DND-41 (cell line): ENCODE data around the gene FAM151B.

Experiments
- ATAC-seq: fragments of 200-7000 bp; cut with Tn5 transposase; 3 replicates; pipeline ENCODE4 v1.9.1; 2021; ENCODE audit warnings: low read depth; ENCODE audit not compliant: insufficient read depth
- DNase-seq: peaks from one replicate; pipeline ENCODE4 v3.0.0-alpha.2; 2020
- H2AFZ ChIP-seq: 2 replicates; pipeline ENCODE4 v1.6.0; 2012; ENCODE audit warnings: low read depth, low read length
- H3K27ac ChIP-seq: 2 replicates; pipeline ENCODE4 v1.5.1; 2012; ENCODE audit warnings: low read length, inconsistent platforms
- H3K27me3 ChIP-seq: fragments of 200-600 bp; sonication (generic); 2 replicates; pipeline ENCODE4 v1.6.0; 2012; ENCODE audit warnings: low read length, mild to moderate bottlenecking, inconsistent platforms; ENCODE audit not compliant: insufficient read depth, poor library complexity
- H3K36me3 ChIP-seq: 2 replicates; pipeline ENCODE4 v1.5.1; 2012; ENCODE audit warnings: low read length, inconsistent platforms; ENCODE audit not compliant: insufficient read depth
- H3K4me1 ChIP-seq: 2 replicates; pipeline ENCODE4 v1.5.1; 2012; ENCODE audit warnings: mild to moderate bottlenecking, low read length; ENCODE audit not compliant: insufficient read depth
- H3K4me2 ChIP-seq: 2 replicates; pipeline ENCODE4 v1.6.0; 2012; ENCODE audit warnings: mild to moderate bottlenecking, moderate library complexity, low read length, inconsistent platforms; ENCODE audit not compliant: insufficient read depth
- H3K4me3 ChIP-seq, 2 experiments: fragments of 200-600 bp in 1 of 2; shearing (Covaris generic) in 1 of 2; 2 replicates each; pipeline ENCODE4 v1.5.1; 2012 to 2016; ENCODE audit warnings: inconsistent platforms in 2 of 2, low read length in 2 of 2, mild to moderate bottlenecking in 2 of 2, low read depth in 1 of 2, moderate library complexity in 1 of 2
- H3K79me2 ChIP-seq: 2 replicates; pipeline ENCODE4 v1.6.0; 2012; ENCODE audit warnings: low read length, inconsistent platforms; ENCODE audit not compliant: insufficient read depth
- H3K9ac ChIP-seq: 2 replicates; pipeline ENCODE4 v1.6.0; 2012; ENCODE audit warnings: low read depth, mild to moderate bottlenecking, inconsistent platforms, low read length, moderate library complexity
- H3K9me3 ChIP-seq: 2 replicates; pipeline ENCODE4 v1.5.1; 2012; ENCODE audit warnings: low read length, moderate library complexity, mild to moderate bottlenecking, inconsistent platforms; ENCODE audit not compliant: insufficient read depth, severe bottlenecking
- H4K20me1 ChIP-seq: 2 replicates; pipeline ENCODE4 v1.6.0; 2012; ENCODE audit warnings: low read length; ENCODE audit not compliant: insufficient read depth
- EZH2 ChIP-seq: IDR thresholded peaks from 3 replicates; pipeline ENCODE4 v1.6.1; 2012; ENCODE audit warnings: borderline replicate concordance, low read depth, mild to moderate bottlenecking, moderate library complexity, low read length, inconsistent platforms; ENCODE audit not compliant: severe bottlenecking
- TF ChIP-seq, protein P1 (sequence below): IDR thresholded peaks from 2 replicates; pipeline ENCODE4 v1.5.1; 2012; ENCODE audit warnings: borderline replicate concordance, low read length, moderate library complexity, mild to moderate bottlenecking; ENCODE audit not compliant: poor library complexity, severe bottlenecking; ENCODE audit errors: extremely low read depth

The FAM151B gene

DNA sequence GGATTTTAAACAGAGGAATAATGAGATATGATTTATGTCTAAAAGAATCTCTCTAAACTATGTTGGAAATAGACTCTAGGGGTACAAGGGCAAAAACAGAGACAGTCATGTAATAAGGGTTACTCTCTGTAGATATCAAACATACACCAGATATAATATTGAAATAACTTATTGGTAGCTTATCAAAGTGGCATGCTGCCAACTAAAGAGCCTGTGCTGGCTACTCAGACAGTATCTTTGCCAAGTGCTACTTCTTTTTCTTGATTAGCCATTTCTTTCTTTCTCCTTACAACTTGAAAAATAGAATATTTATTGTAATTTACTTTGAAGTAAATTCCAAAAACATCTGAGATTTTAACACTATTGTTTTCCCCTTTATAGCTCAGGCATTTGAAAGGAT is 45.2 kb upstream of the FAM151B start:
- Histone ChIP-seq H3K27me3 (no peaks in the 10 kb centered on the region), H4K20me1 (no peaks in the 10 kb centered on the region), H2AFZ (no peak overlapping the region), H3K9ac (no peak overlapping the region), H3K27ac (no peak overlapping the region), H3K79me2 (no peaks in the 10 kb centered on the region), H3K4me2 (no peak overlapping the region), H3K36me3 (peaks cover 34% of the 10 kb centered on the region; the same call in 1 of the 2 replicates), H3K9me3 (no peaks in the 10 kb centered on the region), H3K4me3 (no peak overlapping the region), H3K4me1 (no peaks in the 10 kb centered on the region)
- TF ChIP-seq EZH2, result no peak
- TF ChIP-seq, protein P1, sequence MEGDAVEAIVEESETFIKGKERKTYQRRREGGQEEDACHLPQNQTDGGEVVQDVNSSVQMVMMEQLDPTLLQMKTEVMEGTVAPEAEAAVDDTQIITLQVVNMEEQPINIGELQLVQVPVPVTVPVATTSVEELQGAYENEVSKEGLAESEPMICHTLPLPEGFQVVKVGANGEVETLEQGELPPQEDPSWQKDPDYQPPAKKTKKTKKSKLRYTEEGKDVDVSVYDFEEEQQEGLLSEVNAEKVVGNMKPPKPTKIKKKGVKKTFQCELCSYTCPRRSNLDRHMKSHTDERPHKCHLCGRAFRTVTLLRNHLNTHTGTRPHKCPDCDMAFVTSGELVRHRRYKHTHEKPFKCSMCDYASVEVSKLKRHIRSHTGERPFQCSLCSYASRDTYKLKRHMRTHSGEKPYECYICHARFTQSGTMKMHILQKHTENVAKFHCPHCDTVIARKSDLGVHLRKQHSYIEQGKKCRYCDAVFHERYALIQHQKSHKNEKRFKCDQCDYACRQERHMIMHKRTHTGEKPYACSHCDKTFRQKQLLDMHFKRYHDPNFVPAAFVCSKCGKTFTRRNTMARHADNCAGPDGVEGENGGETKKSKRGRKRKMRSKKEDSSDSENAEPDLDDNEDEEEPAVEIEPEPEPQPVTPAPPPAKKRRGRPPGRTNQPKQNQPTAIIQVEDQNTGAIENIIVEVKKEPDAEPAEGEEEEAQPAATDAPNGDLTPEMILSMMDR, result no peak
- ATAC-seq (no peak), DNase-seq (no peak)

- no peak for ATAC-seq
- H3K4me2 ChIP-seq, result no peak overlapping the region
- no peak for DNase-seq
Measured at GRCh38 chr5:80453366-80453765, 34.5 kb upstream of the FAM151B start.

DNA sequence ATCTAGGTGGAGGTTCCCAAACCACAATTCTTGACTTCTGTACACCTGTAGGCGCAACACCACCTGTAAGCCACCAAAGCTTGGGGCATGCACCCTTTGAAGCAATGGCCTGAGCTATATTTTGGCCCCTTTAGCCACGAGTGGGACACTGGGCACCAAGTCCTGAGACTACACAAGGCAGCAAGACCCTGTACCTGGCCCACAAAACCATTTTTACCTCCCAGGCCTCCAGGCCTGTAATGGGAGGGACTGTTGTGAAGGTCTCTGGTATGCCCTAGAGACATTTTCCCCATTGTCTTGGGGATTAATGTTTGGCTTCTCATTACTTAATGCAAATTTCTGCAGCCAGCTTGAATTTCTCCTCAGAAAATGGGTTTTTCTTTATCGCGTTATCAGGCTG is 24.6 kb upstream of the FAM151B start:
- H3K36me3 ChIP-seq, result peaks cover 74% of the 10 kb centered on the region

More at GRCh38 chr5:80453366-80453765, 34.5 kb upstream of the FAM151B start:
- no peak overlapping the region for H2AFZ ChIP-seq
- H3K4me1 ChIP-seq, result no peaks in the 10 kb centered on the region
- peaks cover 43% of the 10 kb centered on the region; the same call in 1 of the 2 replicates for H3K36me3 ChIP-seq
- H3K79me2 ChIP-seq, result no peaks in the 10 kb centered on the region
- H3K4me3 ChIP-seq, result no peak overlapping the region
- H3K27me3 ChIP-seq, result no peaks in the 10 kb centered on the region
- H3K9me3 ChIP-seq, result no peaks in the 10 kb centered on the region
- no peaks in the 10 kb centered on the region for H4K20me1 ChIP-seq
- no peak overlapping the region for H3K27ac ChIP-seq
- no peak overlapping the region for H3K9ac ChIP-seq
- TF ChIP-seq EZH2, result no peak
- TF ChIP-seq, protein P1, result no peak

More for the DNA sequence above, 24.6 kb upstream of the FAM151B start:
- Histone ChIP-seq H3K27me3 (no peaks in the 10 kb centered on the region), H3K4me1 (no peaks in the 10 kb centered on the region), H3K4me3 (no peak overlapping the region), H4K20me1 (no peaks in the 10 kb centered on the region), H3K9ac (no peak overlapping the region), H3K27ac (no peak overlapping the region), H2AFZ (no peak overlapping the region), H3K79me2 (no peaks in the 10 kb centered on the region), H3K9me3 (peaks cover 24% of the 10 kb centered on the region), H3K4me2 (no peak overlapping the region)
- TF ChIP-seq EZH2, result no peak
- TF ChIP-seq, protein P1, result no peak
- DNase-seq (no peak), ATAC-seq (no peak)
